WI38 (cell line): ENCODE data around the gene KCNN3.
"Not testable (repeated sequence)": the region's sequence is repeated elsewhere in the genome, so short reads cannot be mapped to it uniquely, and the experiment has no call there.

Source experiments
- H3K4me3 ChIP-seq: 2 replicates; pipeline ENCODE4 v1.5.1; 2011; ENCODE audit warnings: low read depth, mild to moderate bottlenecking, control low read depth, low read length
- CTCF ChIP-seq: IDR thresholded peaks from 2 replicates; pipeline ENCODE4 v1.5.1; 2012; ENCODE audit warnings: low read depth, mild to moderate bottlenecking, control low read depth, low read length

The KCNN3 gene

DNA sequence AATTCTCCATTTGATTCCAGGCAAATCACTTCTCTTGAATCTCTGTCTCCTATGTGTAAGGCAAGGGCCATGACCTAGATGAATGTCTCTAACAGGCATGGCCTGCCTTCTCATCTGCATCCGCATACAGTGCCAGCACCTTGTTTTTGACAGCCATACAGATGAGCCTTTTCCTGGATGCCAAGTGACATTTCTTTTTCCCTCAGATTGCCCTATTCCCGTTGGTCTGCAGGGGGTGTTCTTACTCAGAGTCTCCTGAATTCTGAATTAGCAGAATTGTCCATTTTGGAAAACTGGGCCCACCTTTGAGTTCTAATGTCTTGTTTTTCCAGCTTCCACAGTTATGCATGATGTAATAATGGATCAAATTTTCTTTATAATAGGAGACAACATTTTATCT is 174.1 kb downstream of the KCNN3 start:
- H3K4me3 ChIP-seq = no peak overlapping the region
- TF ChIP-seq CTCF = no peak

DNA sequence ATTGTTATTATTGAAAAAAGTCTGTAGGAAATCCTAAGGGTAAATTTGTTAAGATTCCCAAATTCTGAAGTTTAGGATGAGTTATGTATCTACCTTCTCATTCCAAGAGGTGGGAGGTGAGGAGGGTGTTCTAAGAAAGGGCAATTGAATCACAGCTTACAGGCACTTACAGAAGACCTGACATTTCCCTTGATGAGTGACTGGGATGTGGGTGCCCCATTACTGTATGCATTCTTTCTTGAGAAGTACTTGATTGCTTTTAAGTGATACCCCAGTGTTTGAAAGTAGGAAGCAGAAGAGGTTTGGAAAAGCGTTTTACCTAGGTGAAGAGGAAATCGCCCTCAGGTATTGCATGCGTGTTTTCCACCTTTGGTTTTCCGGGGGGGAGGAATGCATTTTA is 175.1 kb downstream of the KCNN3 start:
- TF ChIP-seq CTCF = no peak
- H3K4me3 ChIP-seq = no peak overlapping the region

DNA sequence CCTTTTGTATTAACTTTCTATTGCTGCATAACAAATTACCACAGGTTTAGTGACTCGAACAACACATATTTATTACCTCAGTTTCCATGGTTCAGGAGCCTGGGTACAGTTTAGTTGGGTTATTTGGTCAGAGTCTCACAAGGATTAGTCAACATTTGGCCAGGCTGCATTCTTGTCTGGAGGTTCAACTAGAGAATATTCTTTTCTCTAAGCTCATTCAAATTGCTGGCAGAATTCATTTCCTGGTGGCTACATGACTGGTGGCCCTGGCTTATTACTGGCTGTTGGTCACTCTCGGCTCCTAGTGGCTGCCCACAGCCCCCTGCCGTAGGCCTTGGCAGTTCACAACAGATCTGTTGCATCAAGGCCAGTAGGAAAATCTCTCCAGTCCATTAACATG is 181.0 kb downstream of the KCNN3 start:
- no peak for TF ChIP-seq CTCF
- no peak overlapping the region for H3K4me3 ChIP-seq

GRCh38 chr1:154686507-154686906 is 183.6 kb downstream of the KCNN3 start:
- H3K4me3 ChIP-seq = no peak overlapping the region
- no peak for TF ChIP-seq CTCF

DNA sequence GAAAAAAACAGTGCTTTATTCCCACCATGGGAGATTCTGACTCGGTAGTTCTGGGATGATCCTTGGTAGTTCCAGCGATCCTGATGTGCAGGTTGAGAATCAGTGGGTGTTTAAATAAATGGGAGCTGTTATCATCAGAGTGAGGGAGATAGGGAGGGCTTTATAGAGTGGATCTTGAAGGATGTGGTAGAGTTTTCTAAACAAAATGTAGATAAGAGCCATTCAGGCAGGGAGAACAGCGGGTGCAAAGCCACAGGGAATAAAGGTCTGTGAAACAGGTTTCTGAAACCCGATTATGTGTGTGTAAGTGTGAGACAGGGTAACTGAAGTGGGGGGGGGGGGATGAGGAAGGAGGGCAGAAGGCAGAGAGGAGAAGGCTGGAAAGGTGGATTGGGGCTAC is 186.3 kb downstream of the KCNN3 start:
- H3K4me3 ChIP-seq = no peak overlapping the region
- TF ChIP-seq CTCF = no peak

GRCh38 chr1:154682254-154682653 is 187.8 kb downstream of the KCNN3 start:
- no peak for TF ChIP-seq CTCF
- no peak overlapping the region for H3K4me3 ChIP-seq

DNA sequence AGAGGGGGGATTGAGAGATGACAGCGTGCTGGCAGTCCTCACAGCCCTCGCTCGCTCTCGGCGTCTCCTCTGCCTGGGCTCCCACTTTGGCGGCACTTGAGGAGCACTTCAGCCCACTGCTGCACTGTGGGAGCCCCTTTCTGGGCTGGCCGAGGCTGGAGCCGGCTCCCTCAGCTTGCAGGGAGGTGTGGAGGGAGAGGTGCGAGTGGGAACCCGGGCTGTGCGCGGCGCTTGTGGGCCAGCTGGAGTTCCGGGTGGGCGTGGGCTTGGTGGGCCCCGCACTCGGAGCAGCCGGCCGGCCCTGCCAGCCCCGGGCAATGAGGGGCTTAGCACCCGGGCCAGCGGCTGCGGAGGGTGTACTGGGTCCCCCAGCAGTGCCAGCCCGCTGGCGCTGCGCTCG is 192.2 kb downstream of the KCNN3 start:
- H3K4me3 ChIP-seq = not testable (repeated sequence)

GRCh38 chr1:154676847-154677246 is 193.2 kb downstream of the KCNN3 start:
- H3K4me3 ChIP-seq = not testable (repeated sequence)

DNA sequence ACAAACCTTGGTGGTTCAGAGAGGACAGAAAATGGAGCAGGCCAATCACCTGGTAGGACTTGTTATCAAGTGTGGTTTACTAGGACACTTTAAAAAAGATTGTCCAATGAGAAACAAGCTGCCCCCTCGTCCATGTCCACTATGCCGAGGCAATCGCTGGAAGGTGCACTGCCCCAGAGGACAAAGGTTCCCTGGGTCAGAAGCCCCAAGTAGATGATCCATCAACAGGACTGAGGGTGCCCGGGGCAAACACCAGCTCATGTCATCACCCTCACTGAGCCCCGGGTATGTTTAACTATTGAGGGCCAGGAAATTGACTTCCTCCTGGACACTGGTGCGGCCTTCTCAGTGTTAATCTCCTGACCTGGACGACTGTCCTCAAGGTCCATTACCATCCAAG is 195.6 kb downstream of the KCNN3 start:
- H3K4me3 ChIP-seq = not testable (repeated sequence)

DNA sequence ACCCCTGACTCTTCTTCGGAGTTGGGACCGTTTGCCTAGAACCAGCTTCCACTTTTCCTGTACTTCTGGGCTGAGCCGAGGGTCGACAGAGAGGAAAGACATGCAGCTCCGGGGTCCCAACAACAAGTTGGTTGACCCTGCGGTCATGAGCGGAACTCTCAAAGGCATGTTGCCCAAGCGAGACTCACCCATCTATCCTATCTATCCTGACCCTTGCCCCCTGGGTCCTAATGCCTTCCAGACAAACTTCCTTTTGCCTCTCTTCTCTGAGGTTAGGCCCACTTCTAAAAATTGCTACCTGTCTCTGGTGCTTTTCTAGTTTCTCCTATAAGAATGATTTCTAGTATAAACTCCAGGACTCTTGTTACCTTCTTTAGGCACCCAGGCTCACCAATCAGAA is 197.8 kb downstream of the KCNN3 start:
- H3K4me3 ChIP-seq = not testable (repeated sequence)

GRCh38 chr1:154671412-154671811 is 198.7 kb downstream of the KCNN3 start:
- not testable (repeated sequence) for H3K4me3 ChIP-seq

GRCh38 chr1:154670310-154671270 is 199.5 kb downstream of the KCNN3 start:
- not testable (repeated sequence) for H3K4me3 ChIP-seq
